ENCODE measurements around the gene EIF4E2.

EIF4E2 gene

GRCh38 chr2:232600053-232600773, 49.7 kb downstream of the EIF4E2 start:
- no peak for DNase-seq (ENCODE audit: low spot score)

GRCh38 chr2:232603283-232603682, 52.8 kb downstream of the EIF4E2 start:
- no peak for DNase-seq (ENCODE audit: low spot score)

- DNase-seq (ENCODE audit: low spot score): no peak
Measured at GRCh38 chr2:232604535-232604934, 54.0 kb downstream of the EIF4E2 start.

GRCh38 chr2:232607011-232607410, 56.5 kb downstream of the EIF4E2 start:
- DNase-seq (ENCODE audit: low spot score): no peak

- no peak for DNase-seq (ENCODE audit: low spot score)
Measured at GRCh38 chr2:232609607-232610006, 59.1 kb downstream of the EIF4E2 start.

- no peak for DNase-seq (ENCODE audit: low spot score)
Measured at GRCh38 chr2:232610081-232610480, 59.6 kb downstream of the EIF4E2 start.

- DNase-seq (ENCODE audit: low spot score): no peak
Measured at GRCh38 chr2:232611061-232611460, 60.6 kb downstream of the EIF4E2 start.

- peak; percentile 63 for DNase-seq (ENCODE audit: low spot score)
Measured at GRCh38 chr2:232611559-232612218, 61.2 kb downstream of the EIF4E2 start.

GRCh38 chr2:232613538-232614134, 63.1 kb downstream of the EIF4E2 start:
- DNase-seq (ENCODE audit: low spot score): no peak

GRCh38 chr2:232615339-232615738, 64.8 kb downstream of the EIF4E2 start:
- DNase-seq (ENCODE audit: low spot score): no peak
